KG1 (cell line): Measurements from ENCODE around the gene TM2D3.

ENCODE experiments used
- DNase-seq: peaks from one replicate; lab custom pipeline; 2025; lab: John Stamatoyannopoulos, UW

TM2D3 gene

GRCh38 chr15:101621961-101622360 lies 30.2 kb downstream of the TM2D3 start:
- DNase-seq = no peak

GRCh38 chr15:101620671-101621070 lies 31.5 kb downstream of the TM2D3 start:
- no peak for DNase-seq

GRCh38 chr15:101619615-101619865 lies 32.6 kb downstream of the TM2D3 start:
- DNase-seq = no peak

- no peak for DNase-seq
These were observed 33.1 kb downstream of the TM2D3 start for GRCh38 chr15:101618851-101619614.

GRCh38 chr15:101618076-101618475 lies 34.1 kb downstream of the TM2D3 start:
- no peak for DNase-seq

GRCh38 chr15:101617390-101617965 lies 34.7 kb downstream of the TM2D3 start:
- DNase-seq = no peak

GRCh38 chr15:101615986-101616848 lies 36.0 kb downstream of the TM2D3 start:
- DNase-seq = no peak

GRCh38 chr15:101615414-101615985 lies 36.7 kb downstream of the TM2D3 start:
- no peak for DNase-seq

- DNase-seq = no peak
These were observed 37.4 kb downstream of the TM2D3 start for GRCh38 chr15:101614761-101615160.

- DNase-seq = no peak
These were observed 38.1 kb downstream of the TM2D3 start for GRCh38 chr15:101614001-101614585.

GRCh38 chr15:101613130-101614000 lies 38.8 kb downstream of the TM2D3 start:
- no peak for DNase-seq

- no peak for DNase-seq
These were observed 39.5 kb downstream of the TM2D3 start for GRCh38 chr15:101612676-101613075.

- no peak for DNase-seq
These were observed 40.4 kb downstream of the TM2D3 start for GRCh38 chr15:101611580-101612299.

GRCh38 chr15:101611007-101611406 lies 41.2 kb downstream of the TM2D3 start:
- DNase-seq = no peak

- DNase-seq = no peak
These were observed 41.6 kb downstream of the TM2D3 start for GRCh38 chr15:101610611-101611000.

GRCh38 chr15:101609742-101610610 lies 42.2 kb downstream of the TM2D3 start:
- DNase-seq = no peak

GRCh38 chr15:101608201-101608600 lies 44.0 kb downstream of the TM2D3 start:
- DNase-seq = no peak

GRCh38 chr15:101607108-101607507 lies 45.1 kb downstream of the TM2D3 start:
- DNase-seq = no peak

GRCh38 chr15:101604124-101604874 lies 47.9 kb downstream of the TM2D3 start:
- no peak for DNase-seq
